GM19372 (cell line): ENCODE data around the gene PLA2G4E.

Experiments used
- ATAC-seq: cut with Tn5 transposase; IDR thresholded peaks from one replicate; pipeline ENCODE4 v1.9.1; 2021; ENCODE audit warnings: mild to moderate bottlenecking, low read depth, moderate library complexity; ENCODE audit not compliant: unreplicated experiment

The PLA2G4E gene

GRCh38 chr15:42020713-42021273, at the start of gene PLA2G4E:
TSS of gene PLA2G4E (minus strand) at chr15:42021042. CDS start at chr15:42021030, 12 bp downstream.
- ATAC-seq = no peak

- ATAC-seq = no peak
These were observed 49.6 kb upstream of the PLA2G4E start for GRCh38 chr15:42070279-42070975.

GRCh38 chr15:42069496-42070278, 48.8 kb upstream of the PLA2G4E start:
- no peak for ATAC-seq

- no peak for ATAC-seq
These were observed 48.2 kb upstream of the PLA2G4E start for GRCh38 chr15:42069025-42069424.

DNA sequence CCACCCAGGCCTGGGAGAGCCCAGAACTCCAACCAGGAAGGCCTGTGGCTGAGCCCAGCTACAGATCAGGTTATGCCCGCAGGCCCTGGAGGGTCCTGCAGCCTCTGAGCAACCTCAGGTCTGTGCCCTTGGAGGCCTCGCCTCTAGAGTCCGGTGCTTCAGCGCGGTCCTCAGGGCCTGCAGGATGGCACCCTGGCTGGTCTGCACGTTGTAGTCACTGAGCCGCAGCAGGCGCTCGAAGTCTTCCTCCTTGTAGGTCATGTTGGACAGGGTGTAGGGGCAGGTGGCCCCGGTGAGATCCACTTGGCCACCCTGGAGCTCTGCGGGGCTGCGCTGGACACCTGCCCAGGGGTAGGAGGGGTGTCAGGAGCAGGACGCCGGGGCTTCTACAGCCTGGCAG, 47.8 kb upstream of the PLA2G4E start:
- no peak for ATAC-seq

DNA sequence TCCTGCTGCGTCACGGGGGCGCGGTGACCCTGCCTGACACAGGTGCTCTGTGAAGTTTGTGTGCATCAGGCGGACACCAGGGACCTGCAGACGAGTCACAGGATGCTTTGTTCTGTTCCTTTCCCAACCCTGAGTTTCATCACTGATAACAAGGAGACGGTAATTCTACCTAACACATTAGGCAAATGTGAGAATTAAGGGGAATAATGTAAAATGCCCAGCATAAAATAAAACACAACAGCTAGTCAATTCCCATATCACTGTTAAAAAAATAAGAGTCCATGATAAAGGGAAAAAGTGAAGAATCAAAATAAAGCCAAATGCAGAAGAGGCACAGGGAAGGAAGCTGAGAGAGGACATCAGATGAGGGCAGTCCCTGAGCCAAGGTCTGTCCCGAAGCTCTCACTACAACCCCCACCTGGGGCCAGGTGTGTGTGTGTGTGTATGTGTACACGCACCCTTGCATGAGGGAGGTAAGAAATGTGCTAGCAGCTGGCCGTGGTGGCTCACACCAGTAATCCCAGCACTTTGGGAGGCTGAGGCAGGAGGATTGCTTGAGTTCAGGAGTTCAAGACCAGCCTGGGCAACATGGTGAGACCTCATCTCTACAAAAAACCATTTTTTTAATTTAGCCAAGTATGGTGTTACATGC, 46.0 kb upstream of the PLA2G4E start:
- ATAC-seq = no peak

- ATAC-seq = no peak
These were observed 44.6 kb upstream of the PLA2G4E start for GRCh38 chr15:42065468-42065867.

- ATAC-seq = no peak
These were observed 44.2 kb upstream of the PLA2G4E start for GRCh38 chr15:42065033-42065432.

DNA sequence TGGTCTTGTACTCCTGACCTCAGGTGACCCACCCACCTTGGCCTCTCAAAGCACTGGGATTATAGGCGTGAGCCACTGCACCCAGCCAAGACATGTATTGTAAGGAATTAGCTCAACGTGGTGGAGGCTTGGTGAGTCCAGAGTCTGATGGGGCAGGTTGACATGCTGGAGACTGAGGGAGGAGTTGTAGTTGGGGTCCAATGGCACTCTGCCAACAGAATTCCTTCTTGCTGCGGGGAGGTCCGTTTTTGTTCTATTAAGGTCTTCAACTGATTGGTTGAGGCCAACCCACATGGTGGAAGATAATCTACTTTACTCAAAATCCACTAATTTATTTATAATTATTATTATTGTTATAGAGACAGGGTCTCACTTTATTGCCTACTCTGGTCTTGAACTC, 43.4 kb upstream of the PLA2G4E start:
- ATAC-seq = no peak

- no peak for ATAC-seq
These were observed 42.4 kb upstream of the PLA2G4E start for GRCh38 chr15:42063122-42063848.

DNA sequence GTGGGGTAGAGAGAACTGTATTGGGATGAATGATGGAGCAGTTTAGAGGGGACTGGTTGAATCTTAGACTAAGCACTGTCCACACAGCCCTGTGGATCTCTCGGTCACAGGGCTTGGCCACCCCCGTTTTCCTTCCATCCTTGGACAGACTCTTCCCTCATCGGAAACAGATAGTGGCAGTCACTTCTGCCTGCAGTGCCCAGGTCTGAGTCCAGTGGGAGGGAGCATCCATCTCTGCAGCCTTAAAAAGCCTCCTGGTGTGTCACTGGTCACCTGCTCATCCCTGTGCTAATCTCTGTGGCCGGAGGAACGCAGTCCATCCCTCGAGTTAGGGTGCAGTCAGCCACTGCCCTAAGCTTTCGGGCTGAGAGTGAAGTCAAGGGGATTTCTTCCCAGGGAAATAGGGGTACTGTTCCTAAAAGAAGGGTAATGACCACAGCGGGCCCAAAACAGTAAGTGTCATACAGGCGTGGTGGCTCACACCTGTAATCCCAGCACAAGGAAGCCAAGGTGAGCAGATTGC, 41.5 kb upstream of the PLA2G4E start:
- no peak for ATAC-seq

- ATAC-seq = no peak
These were observed 40.0 kb upstream of the PLA2G4E start for GRCh38 chr15:42060797-42061196.

GRCh38 chr15:42060477-42060763, 39.6 kb upstream of the PLA2G4E start:
- no peak for ATAC-seq

GRCh38 chr15:42059661-42060476, 39.0 kb upstream of the PLA2G4E start:
- ATAC-seq = no peak

DNA sequence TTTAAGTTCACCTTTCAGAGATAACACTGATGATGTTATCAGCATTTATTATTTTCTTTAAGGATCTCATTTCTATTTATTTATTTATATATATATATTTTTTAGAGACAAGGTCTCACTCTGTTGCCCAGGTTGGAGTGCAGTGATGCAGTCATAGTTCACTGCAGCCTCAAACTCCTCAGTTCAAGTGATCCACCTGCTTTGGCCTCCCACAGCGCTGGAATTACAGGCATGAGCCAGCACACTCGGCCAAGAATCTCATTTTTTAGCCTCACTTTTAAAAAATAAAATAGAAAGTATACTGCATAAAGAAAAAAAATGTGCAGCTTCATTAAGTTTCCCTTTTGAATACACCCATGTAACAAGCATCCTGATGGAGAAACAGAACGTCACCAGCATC, 37.9 kb upstream of the PLA2G4E start:
- no peak for ATAC-seq

- no peak for ATAC-seq
These were observed 37.2 kb upstream of the PLA2G4E start for GRCh38 chr15:42057799-42058646.

- ATAC-seq = no peak
These were observed 36.3 kb upstream of the PLA2G4E start for GRCh38 chr15:42056934-42057798.

GRCh38 chr15:42053914-42054313, 33.1 kb upstream of the PLA2G4E start:
- no peak for ATAC-seq
